B cell (primary cell): ENCODE measurements around the gene PIK3R3.

ENCODE experiments used
- EZH2 ChIP-seq: IDR thresholded peaks from 2 replicates; pipeline ENCODE4 v1.6.1; 2012; ENCODE audit warnings: borderline replicate concordance, low read depth, mild to moderate bottlenecking, moderate library complexity, low read length; ENCODE audit not compliant: insufficient read depth, poor library complexity, severe bottlenecking
- TF ChIP-seq, protein P1 (sequence below): fragments of 200-600 bp; IDR thresholded peaks from one replicate; pipeline ENCODE4 v1.8.0; 2022; ENCODE audit warnings: antibody characterized with exemption, mild to moderate bottlenecking

DNA sequence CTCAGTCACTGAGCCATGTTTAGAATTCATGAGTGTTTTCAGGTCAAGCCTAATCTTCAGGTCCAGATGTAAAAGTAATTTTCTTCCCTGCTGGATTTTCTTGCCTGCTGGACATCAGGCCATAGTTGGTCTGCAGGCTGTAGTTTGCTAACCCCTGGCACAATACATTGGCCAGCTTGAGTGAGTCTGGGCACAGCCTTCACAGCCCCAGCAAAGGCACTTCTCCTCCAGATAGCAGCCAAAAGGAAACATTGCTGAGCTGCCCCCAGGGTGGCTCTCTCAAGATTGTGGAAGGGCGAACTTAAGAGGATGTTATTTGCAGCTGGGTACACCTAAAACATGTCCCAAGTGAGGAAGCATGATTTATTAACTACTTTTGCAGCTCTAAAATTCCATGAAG is 126.8 kb downstream of the PIK3R3 start:
- TF ChIP-seq, protein P1, sequence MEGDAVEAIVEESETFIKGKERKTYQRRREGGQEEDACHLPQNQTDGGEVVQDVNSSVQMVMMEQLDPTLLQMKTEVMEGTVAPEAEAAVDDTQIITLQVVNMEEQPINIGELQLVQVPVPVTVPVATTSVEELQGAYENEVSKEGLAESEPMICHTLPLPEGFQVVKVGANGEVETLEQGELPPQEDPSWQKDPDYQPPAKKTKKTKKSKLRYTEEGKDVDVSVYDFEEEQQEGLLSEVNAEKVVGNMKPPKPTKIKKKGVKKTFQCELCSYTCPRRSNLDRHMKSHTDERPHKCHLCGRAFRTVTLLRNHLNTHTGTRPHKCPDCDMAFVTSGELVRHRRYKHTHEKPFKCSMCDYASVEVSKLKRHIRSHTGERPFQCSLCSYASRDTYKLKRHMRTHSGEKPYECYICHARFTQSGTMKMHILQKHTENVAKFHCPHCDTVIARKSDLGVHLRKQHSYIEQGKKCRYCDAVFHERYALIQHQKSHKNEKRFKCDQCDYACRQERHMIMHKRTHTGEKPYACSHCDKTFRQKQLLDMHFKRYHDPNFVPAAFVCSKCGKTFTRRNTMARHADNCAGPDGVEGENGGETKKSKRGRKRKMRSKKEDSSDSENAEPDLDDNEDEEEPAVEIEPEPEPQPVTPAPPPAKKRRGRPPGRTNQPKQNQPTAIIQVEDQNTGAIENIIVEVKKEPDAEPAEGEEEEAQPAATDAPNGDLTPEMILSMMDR = no peak
- no peak for TF ChIP-seq EZH2
